DND-41 (cell line): Measurements from ENCODE around the gene NEDD4L.

Source experiments
- EZH2 ChIP-seq: IDR thresholded peaks from 3 replicates; pipeline ENCODE4 v1.6.1; 2012; ENCODE audit warnings: borderline replicate concordance, low read depth, mild to moderate bottlenecking, moderate library complexity, low read length, inconsistent platforms; ENCODE audit not compliant: severe bottlenecking
- TF ChIP-seq, protein P1 (sequence below): IDR thresholded peaks from 2 replicates; pipeline ENCODE4 v1.5.1; 2012; ENCODE audit warnings: borderline replicate concordance, low read length, moderate library complexity, mild to moderate bottlenecking; ENCODE audit not compliant: poor library complexity, severe bottlenecking; ENCODE audit errors: extremely low read depth

DNA sequence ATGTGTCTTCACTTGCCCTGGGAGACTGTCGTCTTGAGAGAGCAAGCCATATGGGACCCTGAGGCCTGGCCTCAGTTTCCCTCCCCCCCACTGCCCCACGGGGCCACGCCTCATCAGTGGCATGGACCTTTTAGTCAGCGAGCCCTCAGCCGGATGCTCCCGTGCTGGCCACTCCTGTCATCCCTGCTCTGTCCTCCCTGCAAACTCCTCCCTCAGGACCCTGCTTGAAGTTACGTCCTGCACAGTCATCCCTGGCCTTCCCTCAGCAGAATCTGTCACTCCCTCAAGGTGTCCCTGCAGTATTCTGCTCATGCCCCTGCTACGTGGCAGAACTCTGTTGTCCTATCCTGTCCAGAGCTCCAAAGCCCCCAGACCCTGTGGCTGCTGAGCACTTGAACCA is 265.1 kb downstream of the NEDD4L start:
- TF ChIP-seq EZH2 = no peak
- TF ChIP-seq, protein P1, sequence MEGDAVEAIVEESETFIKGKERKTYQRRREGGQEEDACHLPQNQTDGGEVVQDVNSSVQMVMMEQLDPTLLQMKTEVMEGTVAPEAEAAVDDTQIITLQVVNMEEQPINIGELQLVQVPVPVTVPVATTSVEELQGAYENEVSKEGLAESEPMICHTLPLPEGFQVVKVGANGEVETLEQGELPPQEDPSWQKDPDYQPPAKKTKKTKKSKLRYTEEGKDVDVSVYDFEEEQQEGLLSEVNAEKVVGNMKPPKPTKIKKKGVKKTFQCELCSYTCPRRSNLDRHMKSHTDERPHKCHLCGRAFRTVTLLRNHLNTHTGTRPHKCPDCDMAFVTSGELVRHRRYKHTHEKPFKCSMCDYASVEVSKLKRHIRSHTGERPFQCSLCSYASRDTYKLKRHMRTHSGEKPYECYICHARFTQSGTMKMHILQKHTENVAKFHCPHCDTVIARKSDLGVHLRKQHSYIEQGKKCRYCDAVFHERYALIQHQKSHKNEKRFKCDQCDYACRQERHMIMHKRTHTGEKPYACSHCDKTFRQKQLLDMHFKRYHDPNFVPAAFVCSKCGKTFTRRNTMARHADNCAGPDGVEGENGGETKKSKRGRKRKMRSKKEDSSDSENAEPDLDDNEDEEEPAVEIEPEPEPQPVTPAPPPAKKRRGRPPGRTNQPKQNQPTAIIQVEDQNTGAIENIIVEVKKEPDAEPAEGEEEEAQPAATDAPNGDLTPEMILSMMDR = no peak
